Endothelial cell of umbilical vein (primary cell): ENCODE data around the gene DCAF5. TPM values are rescaled to one million over a fixed set of nuclear protein-coding genes. Genes with fewer than 3 reads are reported as not detected.

Experiments
- BruUV-seq: library from RNA; stranded (reverse); fragments of 400-500 nt; replicated peaks from 2 replicates; lab custom pipeline; 2021; lab: Mats Ljungman, UMichigan
- CTCF ChIA-PET: fragments of 300-600, 350-600 bp; sonication (Branson Sonifier 250); formaldehyde crosslinking; loops from one replicate; lab custom pipeline; 2021; ENCODE audit warnings: antibody characterized with exemption, inconsistent platforms; lab: Charles Lee
- POLR2A ChIA-PET: fragments of 300-600, 350-600 bp; sonication (Branson Sonifier 250); formaldehyde crosslinking; loops from one replicate; lab custom pipeline; 2021; ENCODE audit warnings: antibody characterized with exemption, inconsistent platforms; lab: Charles Lee
- DNase-seq: peaks from one replicate; pipeline ENCODE4 v3.0.0-alpha.2; 2011; ENCODE audit warnings: low read depth, low spot score
- FAIRE-seq: peaks from 2 replicates; lab custom pipeline; 2011; peaks lifted over from hg19 to GRCh38; lab: Jason Lieb, UNC
- H2AFZ ChIP-seq: 2 replicates; pipeline ENCODE4 v1.6.0; 2012; ENCODE audit warnings: low read depth, low read length, control low read depth, inconsistent platforms
- H3K27ac ChIP-seq: 2 replicates; pipeline ENCODE4 v1.5.1; 2011; ENCODE audit warnings: low read depth, mild to moderate bottlenecking, control low read depth, low read length, moderate library complexity; ENCODE audit not compliant: insufficient read depth
- H3K27me3 ChIP-seq, 2 experiments: 2 replicates each; pipeline versions ENCODE4 v1.6.0 to v1.6.1; 2011; ENCODE audit warnings: low read length in 2 of 2, mixed read lengths in 1 of 2; ENCODE audit not compliant: control insufficient read depth in 2 of 2, insufficient read depth in 2 of 2
- H3K36me3 ChIP-seq, 2 experiments: 2 replicates in 1 of 2; 3 replicates in 1 of 2; pipeline ENCODE4 v1.5.1; 2011; ENCODE audit warnings: low read length in 2 of 2, mild to moderate bottlenecking in 1 of 2, moderate library complexity in 1 of 2; ENCODE audit not compliant: control insufficient read depth in 2 of 2, insufficient read depth in 2 of 2; ENCODE audit errors: extremely low read depth in 1 of 2
- H3K4me1 ChIP-seq: 3 replicates; pipeline ENCODE4 v1.5.1; 2011; ENCODE audit warnings: mild to moderate bottlenecking, low read length; ENCODE audit not compliant: control insufficient read depth, insufficient read depth; ENCODE audit errors: extremely low read depth
- H3K4me2 ChIP-seq: 2 replicates; pipeline ENCODE4 v1.6.1; 2011; ENCODE audit warnings: low read length, control low read depth, mixed read lengths; ENCODE audit not compliant: insufficient read depth
- H3K4me3 ChIP-seq, 3 experiments: fragments of 200-600 bp in 1 of 3; sonication (generic), shearing (Covaris generic) in 1 of 3; replicated peaks in 1 of 3; 2 replicates each; pipeline ENCODE4 v1.5.1; 2011 to 2016; ENCODE audit warnings: control low read depth in 3 of 3, low read length in 3 of 3, mild to moderate bottlenecking in 2 of 3, inconsistent platforms in 1 of 3, low read depth in 1 of 3, moderate library complexity in 1 of 3; ENCODE audit not compliant: insufficient read depth in 1 of 3
- H3K79me2 ChIP-seq: 2 replicates; pipeline ENCODE4 v1.6.0; 2012; ENCODE audit warnings: low read length, inconsistent platforms; ENCODE audit not compliant: control insufficient read depth, insufficient read depth
- H3K9ac ChIP-seq: replicated peaks from 2 replicates; pipeline ENCODE3; 2011; ENCODE audit warnings: low read length, control low read depth; ENCODE audit not compliant: insufficient read depth; ENCODE audit errors: extremely low read depth
- H3K9me1 ChIP-seq: replicated peaks from 3 replicates; pipeline ENCODE4 v1.6.0; 2011; ENCODE audit warnings: mild to moderate bottlenecking, low read length; ENCODE audit not compliant: control insufficient read depth, insufficient read depth; ENCODE audit errors: extremely low read depth
- H3K9me3 ChIP-seq: replicated peaks from 2 replicates; pipeline ENCODE4 v1.5.1; 2012; ENCODE audit warnings: low read length, inconsistent platforms; ENCODE audit not compliant: control insufficient read depth, insufficient read depth
- H4K20me1 ChIP-seq: replicated peaks from 2 replicates; pipeline ENCODE3; 2011; ENCODE audit warnings: mild to moderate bottlenecking, low read length; ENCODE audit not compliant: control insufficient read depth, insufficient read depth; ENCODE audit errors: extremely low read depth
- CTCF ChIP-seq, 2 donors: IDR thresholded peaks; 1 replicate in 1 of 2; 2 replicates in 1 of 2; pipeline ENCODE4 v1.5.1; 2011; ENCODE audit warnings: low read length in 2 of 2, mild to moderate bottlenecking in 2 of 2, moderate library complexity in 2 of 2, control low read depth in 1 of 2, inconsistent platforms in 1 of 2, low read depth in 1 of 2; ENCODE audit not compliant: insufficient read depth in 1 of 2; ENCODE audit errors: extremely low read depth in 1 of 2
- EZH2 ChIP-seq: IDR thresholded peaks from 2 replicates; pipeline ENCODE4 v1.6.1; 2012; ENCODE audit warnings: borderline replicate concordance, low read depth, mild to moderate bottlenecking, moderate library complexity, low read length, inconsistent platforms; ENCODE audit not compliant: severe bottlenecking
- FOS ChIP-seq: IDR thresholded peaks from 2 replicates; pipeline ENCODE4 v1.6.1; 2011; ENCODE audit warnings: mild to moderate bottlenecking, low read length, moderate library complexity, borderline replicate concordance; ENCODE audit not compliant: insufficient read depth
- GATA2 ChIP-seq: IDR thresholded peaks from 2 replicates; pipeline ENCODE4 v1.7.0; 2011; ENCODE audit warnings: low read depth, mild to moderate bottlenecking, moderate library complexity, mixed read lengths, low read length; ENCODE audit not compliant: insufficient read length, insufficient read depth
- JUN ChIP-seq: IDR thresholded peaks from 2 replicates; pipeline ENCODE4 v1.6.1; 2011; ENCODE audit warnings: borderline replicate concordance, low read depth; ENCODE audit not compliant: insufficient read length, insufficient read depth
- MAX ChIP-seq: IDR thresholded peaks from 2 replicates; pipeline ENCODE4 v1.6.1; 2011; ENCODE audit not compliant: insufficient read depth, insufficient read length
- MYC ChIP-seq: IDR thresholded peaks from one replicate; pipeline ENCODE4 v1.6.1; 2011; ENCODE audit warnings: mild to moderate bottlenecking, low read depth, low read length
- POLR2A ChIP-seq: IDR thresholded peaks from 2 replicates; pipeline ENCODE4 v1.6.1; 2012; ENCODE audit warnings: low read depth, mild to moderate bottlenecking, control low read depth, low read length
- POLR2AphosphoS5 ChIP-seq: IDR thresholded peaks from 2 replicates; pipeline ENCODE4 v1.6.1; 2012; ENCODE audit warnings: low read depth, mild to moderate bottlenecking, control low read depth, low read length, moderate library complexity; ENCODE audit not compliant: insufficient read depth
- dilution Hi-C: fragments of 300-500 bp; cut with MboI; formaldehyde crosslinking; loops from one replicate; pipeline ENCODE4 v1.15.0; 2019; ENCODE audit warnings: low sequenced_read_pairs; ENCODE audit not compliant: extremely low pct_ligation_motif_present
- intact Hi-C: fragments of 100-400 bp; cut with micrococcal nuclease; formaldehyde crosslinking; loops from one replicate; pipeline ENCODE4 v1.10.0; 2022
- polyA plus RNA-seq, 4 experiments: library from polyadenylated mRNA; depleted of rRNA in 3 of 4; stranded (reverse) in 3 of 4; unstranded in 1 of 4; fragments of >200 nt; gene quantifications; 2 replicates each; pipeline versions ENCODE4 v1.2.1 to v1.2.3, GENCODE V29; 2011 to 2012; ENCODE audit warnings: missing spikeins in 1 of 4
- total RNA-seq: library from RNA; stranded (reverse); gene quantifications from 2 replicates; pipeline ENCODE4 v1.2.3, GENCODE V29; 2021

Gene DCAF5
- total and polyA plus RNA-seq, 2 donors (not counting 3 experiments of a cell fraction or from before 2014, with no cell fraction given), result 37.9 to 52.5 TPM

- H2AFZ ChIP-seq, result no peak overlapping the region
- no peaks in the 10 kb centered on the region for H3K27me3 ChIP-seq
- H3K4me3 ChIP-seq, result no peak overlapping the region
- H4K20me1 ChIP-seq, result no peaks in the 10 kb centered on the region
- H3K36me3 ChIP-seq, result peaks cover 2% of the 10 kb centered on the region in 2 experiments
- dilution Hi-C loops, result no loop called here
- no peak for FAIRE-seq
- no peak overlapping the region for H3K4me2 ChIP-seq
- peaks cover 3% of the 10 kb centered on the region for H3K4me1 ChIP-seq
- TF ChIP-seq POLR2AphosphoS5, result no peak
- TF ChIP-seq CTCF (IDR thresholded peaks at IDR 0.05; ENCODE audit: extremely low read depth in 1 of 2, insufficient read depth in 1 of 2, low read depth in 1 of 2, low read length in 2 of 2), result no peak
- no peak for TF ChIP-seq MYC
- TF ChIP-seq FOS, result no peak
- no peak for TF ChIP-seq JUN
- no peak for TF ChIP-seq GATA2
- no peak for TF ChIP-seq POLR2A
- TF ChIP-seq EZH2, result no peak
- TF ChIP-seq MAX, result no peak
- no peak overlapping the region for H3K9ac ChIP-seq
- H3K27ac ChIP-seq, result no peak overlapping the region
- no peaks in the 10 kb centered on the region for H3K9me1 ChIP-seq
- POLR2A ChIA-PET, result no interaction called here
- DNase-seq, result peak; percentile 49
- CTCF ChIA-PET, result interaction anchor here (1.3 kb wide), 1 partner anchor 22 kb away, joined by 3 read pairs; no protein-coding TSS in a partner anchor
- H3K79me2 ChIP-seq, result no peaks in the 10 kb centered on the region
- intact Hi-C loops, result no loop called here
- no peaks in the 10 kb centered on the region for H3K9me3 ChIP-seq
- no TSS peak for BruUV-seq
Measured at GRCh38 chr14:69068744-69069421, 84.0 kb downstream of the DCAF5 start.
